Right forelimb (tissue), 1 donor: ENCODE data around the gene ADIPOR2.

Experiments
- DNase-seq: peaks from one replicate; pipeline ENCODE4 v3.0.0-alpha.2; 2018

Gene ADIPOR2

GRCh38 chr12:1690578-1691122 is at the start of gene ADIPOR2:
TSS of gene ADIPOR2 (plus strand) at chr12:1691070. CDS start at chr12:1754344, 63,274 bp downstream.
- DNase-seq, result peak; percentile 95

GRCh38 chr12:1642513-1642912 is 48.4 kb upstream of the ADIPOR2 start:
- no peak for DNase-seq

GRCh38 chr12:1643043-1643442 is 47.8 kb upstream of the ADIPOR2 start:
- DNase-seq, result no peak

- no peak for DNase-seq
These were observed 46.9 kb upstream of the ADIPOR2 start for GRCh38 chr12:1643905-1644533.

- peak; percentile 86 for DNase-seq
These were observed 46.1 kb upstream of the ADIPOR2 start for GRCh38 chr12:1644534-1645438.

GRCh38 chr12:1645819-1646218 is 45.1 kb upstream of the ADIPOR2 start:
- DNase-seq, result no peak

GRCh38 chr12:1646569-1647284 is 44.1 kb upstream of the ADIPOR2 start:
- DNase-seq, result no peak

GRCh38 chr12:1647285-1647669 is 43.6 kb upstream of the ADIPOR2 start:
- DNase-seq, result no peak

GRCh38 chr12:1650260-1650977 is 40.5 kb upstream of the ADIPOR2 start:
- DNase-seq, result no peak

- DNase-seq, result no peak
These were observed 39.9 kb upstream of the ADIPOR2 start for GRCh38 chr12:1650978-1651361.

GRCh38 chr12:1651946-1652345 is 38.9 kb upstream of the ADIPOR2 start:
- DNase-seq, result no peak

GRCh38 chr12:1655225-1655788 is 35.6 kb upstream of the ADIPOR2 start:
- no peak for DNase-seq

- no peak for DNase-seq
These were observed 34.0 kb upstream of the ADIPOR2 start for GRCh38 chr12:1656902-1657301.

GRCh38 chr12:1657688-1658087 is 33.2 kb upstream of the ADIPOR2 start:
- DNase-seq, result no peak

GRCh38 chr12:1660304-1661187 is 30.3 kb upstream of the ADIPOR2 start:
- no peak for DNase-seq

- peak; percentile 93 for DNase-seq
These were observed 29.1 kb upstream of the ADIPOR2 start for GRCh38 chr12:1661553-1662335.

- DNase-seq, result peak; percentile 69
These were observed 28.0 kb upstream of the ADIPOR2 start for GRCh38 chr12:1662761-1663439.

GRCh38 chr12:1663440-1664132 is 27.3 kb upstream of the ADIPOR2 start:
- DNase-seq, result no peak

GRCh38 chr12:1665366-1665765 is 25.5 kb upstream of the ADIPOR2 start:
- no peak for DNase-seq
